ENCODE results near the gene FAM149A.
A peak's percentile ranks its signal among the peaks of the same experiment; 100 is the strongest.

Gene FAM149A

GRCh38 chr4:186105647-186106321 lies 1.3 kb downstream of the FAM149A start:
- no peak for FAIRE-seq

GRCh38 chr4:186107947-186108346 lies 3.4 kb downstream of the FAM149A start:
- FAIRE-seq = no peak

- FAIRE-seq = no peak
Measured at GRCh38 chr4:186108391-186108790, 3.9 kb downstream of the FAM149A start.

GRCh38 chr4:186109245-186109644 lies 4.7 kb downstream of the FAM149A start:
- no peak for FAIRE-seq

GRCh38 chr4:186116697-186117096 lies 12.2 kb downstream of the FAM149A start:
- FAIRE-seq = no peak

- FAIRE-seq = no peak
Measured at GRCh38 chr4:186118582-186118981, 14.1 kb downstream of the FAM149A start.

GRCh38 chr4:186121057-186121456 lies 16.6 kb downstream of the FAM149A start:
- FAIRE-seq = no peak

GRCh38 chr4:186128842-186129241 lies 24.3 kb downstream of the FAM149A start:
- FAIRE-seq = no peak

GRCh38 chr4:186131935-186132334 lies 27.4 kb downstream of the FAM149A start:
- FAIRE-seq = no peak

- no peak for FAIRE-seq
Measured at GRCh38 chr4:186132577-186133242, 28.2 kb downstream of the FAM149A start.

GRCh38 chr4:186134257-186134656 lies 29.8 kb downstream of the FAM149A start:
- FAIRE-seq = no peak

- FAIRE-seq = no peak
Measured at GRCh38 chr4:186134861-186135260, 30.4 kb downstream of the FAM149A start.

GRCh38 chr4:186137196-186137794 lies 32.8 kb downstream of the FAM149A start:
- FAIRE-seq = peak; percentile 92

- FAIRE-seq = no peak
Measured at GRCh38 chr4:186144198-186144945, 39.9 kb downstream of the FAM149A start.

GRCh38 chr4:186144946-186145569 lies 40.6 kb downstream of the FAM149A start:
- no peak for FAIRE-seq

- no peak for FAIRE-seq
Measured at GRCh38 chr4:186146458-186146857, 42.0 kb downstream of the FAM149A start.

GRCh38 chr4:186148336-186148975 lies 44.0 kb downstream of the FAM149A start:
- no peak for FAIRE-seq

GRCh38 chr4:186149872-186150271 lies 45.4 kb downstream of the FAM149A start:
- FAIRE-seq = no peak

GRCh38 chr4:186150926-186151325 lies 46.4 kb downstream of the FAM149A start:
- FAIRE-seq = no peak

- no peak for FAIRE-seq
Measured at GRCh38 chr4:186151499-186151898, 47.0 kb downstream of the FAM149A start.

GRCh38 chr4:186158021-186158813 lies 53.7 kb downstream of the FAM149A start:
- FAIRE-seq = no peak

- FAIRE-seq = no peak
Measured at GRCh38 chr4:186158966-186159365, 54.5 kb downstream of the FAM149A start.
